Nephron progenitor cell (in vitro differentiated cells): ENCODE data around the gene TEX11.
"Not testable (repeated sequence)": the region's sequence is repeated elsewhere in the genome, so short reads cannot be mapped to it uniquely, and the experiment has no call there.

Experiments
- DNase-seq: peaks from one replicate; pipeline ENCODE4 v3.0.0; 2021
- H3K27ac Mint-ChIP-seq: 2 replicates; pipeline ENCODE4 v1.8.0; 2021; ENCODE audit warnings: mild to moderate bottlenecking, moderate library complexity, mixed read lengths
- H3K27me3 Mint-ChIP-seq: 2 replicates; pipeline ENCODE4 v1.8.0; 2021; ENCODE audit warnings: mild to moderate bottlenecking, low read depth, mixed read lengths; ENCODE audit not compliant: poor library complexity
- H3K36me3 Mint-ChIP-seq: 2 replicates; pipeline ENCODE4 v1.8.0; 2021; ENCODE audit warnings: low read depth, mixed read lengths
- H3K4me1 Mint-ChIP-seq: 2 replicates; pipeline ENCODE4 v1.8.0; 2021; ENCODE audit warnings: mixed read lengths
- H3K4me3 Mint-ChIP-seq: 2 replicates; pipeline ENCODE4 v1.8.0; 2021; ENCODE audit warnings: mild to moderate bottlenecking, moderate library complexity, mixed read lengths
- H3K9me3 Mint-ChIP-seq: 2 replicates; pipeline ENCODE4 v1.8.0; 2021; ENCODE audit warnings: mild to moderate bottlenecking, moderate library complexity, mixed read lengths
- TF ChIP-seq, protein P1 (sequence below): fragments of 200-600 bp; sonication (generic); IDR thresholded peaks from 2 replicates; pipeline ENCODE4 v1.5.0; 2021; ENCODE audit warnings: antibody characterized with exemption

Gene TEX11

DNA sequence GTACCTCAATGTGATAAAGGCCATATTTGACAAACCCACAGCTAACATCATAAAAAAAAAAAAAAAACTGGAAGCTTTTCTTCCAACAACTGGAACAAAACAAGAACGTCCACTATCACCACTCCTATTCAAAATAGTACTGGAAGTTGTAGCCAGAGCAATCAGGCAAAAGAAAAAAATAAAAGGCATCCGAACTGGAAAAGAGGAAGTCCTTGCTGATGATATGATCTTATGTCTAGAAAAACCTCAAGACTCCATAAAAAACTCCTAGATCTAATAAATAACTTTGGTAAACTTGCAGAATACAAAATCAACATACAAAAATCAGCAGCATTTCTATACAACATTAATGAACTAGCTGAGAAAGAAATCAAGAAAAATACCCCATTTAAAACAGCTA lies 134.3 kb downstream of the TEX11 start:
- no peak for DNase-seq
- peaks cover 58% of the 10 kb centered on the region for H3K9me3 Mint-ChIP-seq
- H3K27ac Mint-ChIP-seq = no peak overlapping the region
- no peaks in the 10 kb centered on the region for H3K36me3 Mint-ChIP-seq
- H3K4me1 Mint-ChIP-seq = no peaks in the 10 kb centered on the region
- TF ChIP-seq, protein P1, sequence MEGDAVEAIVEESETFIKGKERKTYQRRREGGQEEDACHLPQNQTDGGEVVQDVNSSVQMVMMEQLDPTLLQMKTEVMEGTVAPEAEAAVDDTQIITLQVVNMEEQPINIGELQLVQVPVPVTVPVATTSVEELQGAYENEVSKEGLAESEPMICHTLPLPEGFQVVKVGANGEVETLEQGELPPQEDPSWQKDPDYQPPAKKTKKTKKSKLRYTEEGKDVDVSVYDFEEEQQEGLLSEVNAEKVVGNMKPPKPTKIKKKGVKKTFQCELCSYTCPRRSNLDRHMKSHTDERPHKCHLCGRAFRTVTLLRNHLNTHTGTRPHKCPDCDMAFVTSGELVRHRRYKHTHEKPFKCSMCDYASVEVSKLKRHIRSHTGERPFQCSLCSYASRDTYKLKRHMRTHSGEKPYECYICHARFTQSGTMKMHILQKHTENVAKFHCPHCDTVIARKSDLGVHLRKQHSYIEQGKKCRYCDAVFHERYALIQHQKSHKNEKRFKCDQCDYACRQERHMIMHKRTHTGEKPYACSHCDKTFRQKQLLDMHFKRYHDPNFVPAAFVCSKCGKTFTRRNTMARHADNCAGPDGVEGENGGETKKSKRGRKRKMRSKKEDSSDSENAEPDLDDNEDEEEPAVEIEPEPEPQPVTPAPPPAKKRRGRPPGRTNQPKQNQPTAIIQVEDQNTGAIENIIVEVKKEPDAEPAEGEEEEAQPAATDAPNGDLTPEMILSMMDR = no peak
- H3K27me3 Mint-ChIP-seq = peaks cover 2% of the 10 kb centered on the region
- no peak overlapping the region for H3K4me3 Mint-ChIP-seq

DNA sequence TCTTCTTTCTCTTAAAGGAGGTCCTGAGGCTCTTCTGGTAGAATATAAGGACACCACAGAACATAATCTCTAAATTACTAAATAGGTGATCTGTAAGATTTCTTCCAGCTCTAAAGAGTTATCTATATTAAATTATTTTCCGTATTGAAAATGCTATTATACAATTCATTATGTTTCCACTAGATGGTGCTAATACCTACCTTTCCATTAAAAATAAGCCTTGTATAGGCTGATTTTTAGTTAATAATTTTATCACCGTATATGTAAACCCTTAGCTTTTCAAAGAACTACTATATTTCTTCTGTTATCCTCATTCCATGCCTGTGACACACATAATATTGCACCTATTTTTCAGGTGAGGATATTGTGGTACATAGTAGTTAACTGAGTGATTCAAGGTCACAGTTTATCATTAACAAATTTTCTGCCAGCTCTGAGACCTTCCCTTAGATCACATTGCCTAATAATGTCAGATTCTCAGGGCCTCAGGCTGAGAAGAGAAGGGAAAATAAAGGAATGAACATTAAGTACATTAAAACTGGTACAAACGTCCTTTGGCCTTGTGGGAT lies 138.8 kb downstream of the TEX11 start:
- peaks cover 6% of the 10 kb centered on the region for H3K27me3 Mint-ChIP-seq
- H3K9me3 Mint-ChIP-seq = peaks cover 47% of the 10 kb centered on the region
- H3K4me1 Mint-ChIP-seq = no peaks in the 10 kb centered on the region
- no peak overlapping the region for H3K27ac Mint-ChIP-seq
- TF ChIP-seq, protein P1 = peak; percentile 41
- no peak overlapping the region for H3K4me3 Mint-ChIP-seq
- DNase-seq = no peak
- no peaks in the 10 kb centered on the region for H3K36me3 Mint-ChIP-seq

DNA sequence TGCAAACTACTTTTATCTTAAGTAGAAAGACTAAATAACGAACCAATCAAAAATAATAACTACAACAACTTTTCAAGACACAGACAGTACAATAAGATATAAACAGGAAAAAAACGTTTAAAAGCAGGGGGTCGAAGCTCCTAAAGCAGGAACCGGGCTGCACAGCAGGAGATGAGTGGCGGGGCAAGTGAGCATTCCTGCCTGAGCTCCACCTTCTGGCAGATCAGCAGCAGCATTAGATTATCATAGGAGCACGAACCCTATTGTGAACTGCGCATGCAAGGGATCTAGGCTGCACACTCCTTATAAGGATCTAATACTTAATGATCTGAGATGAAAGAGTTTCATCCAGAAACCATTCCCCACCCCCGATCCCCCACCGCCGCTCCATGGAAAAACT lies 146.2 kb downstream of the TEX11 start:
- Mint-ChIP-seq H3K9me3 (peaks cover 59% of the 10 kb centered on the region), H3K36me3 (no peaks in the 10 kb centered on the region), H3K27me3 (peaks cover 6% of the 10 kb centered on the region), H3K4me1 (no peaks in the 10 kb centered on the region), H3K4me3 (no peak overlapping the region), H3K27ac (no peak overlapping the region)
- no peak for DNase-seq
- TF ChIP-seq, protein P1 = no peak

DNA sequence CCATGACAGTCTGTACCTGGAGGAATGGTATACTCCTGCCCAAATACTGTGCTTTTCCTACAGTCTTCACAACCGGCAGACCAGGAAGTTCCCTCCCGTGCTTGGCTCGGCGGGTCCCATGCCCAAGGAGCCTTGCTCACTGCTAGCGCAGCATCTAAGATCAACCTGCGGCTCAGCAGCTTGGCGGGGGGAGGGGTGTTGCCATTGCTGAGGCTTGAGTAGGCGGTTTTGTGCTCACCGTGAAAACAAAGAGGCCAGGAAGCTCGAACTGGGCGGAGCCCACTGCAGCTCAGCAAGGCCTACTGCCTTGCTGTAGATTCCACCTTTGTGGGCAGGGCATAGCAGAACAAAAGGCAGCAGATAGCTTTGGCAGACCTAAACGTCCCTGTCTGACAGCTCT lies 152.7 kb downstream of the TEX11 start:
- no peak overlapping the region for H3K4me3 Mint-ChIP-seq
- TF ChIP-seq, protein P1 = no peak
- no peaks in the 10 kb centered on the region for H3K4me1 Mint-ChIP-seq
- no peaks in the 10 kb centered on the region for H3K36me3 Mint-ChIP-seq
- no peak overlapping the region for H3K27ac Mint-ChIP-seq
- peaks cover 62% of the 10 kb centered on the region for H3K9me3 Mint-ChIP-seq
- DNase-seq = no peak
- H3K27me3 Mint-ChIP-seq = no peaks in the 10 kb centered on the region

DNA sequence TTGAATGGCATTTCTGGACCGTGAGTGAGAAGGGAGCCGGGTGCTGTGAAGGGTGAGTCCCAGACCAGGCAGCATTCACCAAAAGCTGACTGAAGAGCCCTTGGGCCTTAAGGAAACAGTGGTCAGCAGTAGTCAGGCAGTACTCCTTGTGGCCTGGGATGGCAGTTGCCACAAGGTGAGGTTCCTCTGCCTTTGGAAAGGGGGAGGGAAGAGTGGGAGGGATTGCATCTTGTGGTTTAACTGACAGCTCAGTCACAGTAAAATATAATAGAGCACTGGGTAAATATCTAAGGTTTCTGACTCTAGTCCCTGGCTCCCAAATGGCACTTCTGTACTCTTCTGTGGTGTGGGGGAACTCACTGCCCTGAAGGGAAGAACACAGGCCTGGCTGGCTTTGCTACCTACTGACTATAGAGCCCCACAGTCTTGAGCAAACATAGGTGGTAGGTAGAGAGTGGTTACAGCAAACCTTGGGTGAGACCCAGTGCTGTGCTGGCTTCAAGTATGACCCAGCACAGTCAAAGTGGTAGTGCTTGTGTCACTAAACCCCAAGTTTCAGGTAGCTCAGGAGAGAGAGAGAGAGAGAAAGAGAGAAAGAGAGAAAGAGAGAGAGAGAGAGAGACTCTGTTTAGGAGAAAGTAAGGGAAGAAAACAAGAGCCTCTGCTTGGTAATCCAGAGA lies 154.2 kb downstream of the TEX11 start:
- H3K9me3 Mint-ChIP-seq = peaks cover 54% of the 10 kb centered on the region
- no peaks in the 10 kb centered on the region for H3K36me3 Mint-ChIP-seq
- no peaks in the 10 kb centered on the region for H3K27me3 Mint-ChIP-seq
- no peak for DNase-seq
- no peaks in the 10 kb centered on the region for H3K4me1 Mint-ChIP-seq
- H3K27ac Mint-ChIP-seq = no peak overlapping the region
- no peak overlapping the region for H3K4me3 Mint-ChIP-seq
- TF ChIP-seq, protein P1 = no peak

DNA sequence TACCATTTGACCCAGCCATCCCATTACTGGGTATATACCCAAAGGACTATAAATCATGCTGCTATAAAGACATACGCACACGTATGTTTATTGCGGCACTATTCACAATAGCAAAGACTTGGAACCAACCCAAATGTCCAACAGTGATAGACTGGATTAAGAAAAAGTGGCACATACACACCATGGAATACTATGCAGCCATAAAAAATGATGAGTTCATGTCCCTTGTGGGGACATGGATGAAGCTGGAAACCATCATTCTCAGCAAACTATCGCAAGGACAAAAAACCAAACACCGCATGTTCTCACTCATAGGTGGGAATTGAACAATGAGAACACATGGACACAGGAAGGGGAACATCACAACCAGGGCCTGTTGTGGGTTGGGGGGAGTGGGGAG lies 174.7 kb downstream of the TEX11 start:
- H3K4me3 Mint-ChIP-seq, H3K27ac Mint-ChIP-seq, DNase-seq, H3K4me1 Mint-ChIP-seq, H3K27me3 Mint-ChIP-seq, H3K36me3 Mint-ChIP-seq: not testable (repeated sequence)
- H3K9me3 Mint-ChIP-seq = peaks cover 67% of the 10 kb centered on the region

DNA sequence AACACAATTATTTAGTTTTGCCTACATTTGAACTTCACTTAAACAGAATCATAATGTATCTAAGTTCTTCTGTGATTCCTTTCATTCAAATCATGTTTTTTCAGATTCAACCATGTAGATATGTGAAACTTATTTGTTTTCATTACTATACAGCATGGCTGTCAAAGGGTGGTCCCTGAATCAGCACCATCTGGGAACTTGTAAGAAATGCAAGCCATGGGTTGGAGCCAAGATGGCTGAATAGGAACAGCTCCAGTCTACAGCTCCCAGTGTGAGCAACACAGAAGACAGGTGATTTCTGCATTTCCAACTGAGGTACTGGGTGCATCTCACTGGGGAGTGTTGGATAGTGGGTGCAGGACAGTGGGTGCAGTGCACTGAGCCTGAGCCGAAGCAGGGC lies 180.6 kb downstream of the TEX11 start:
- H3K27ac Mint-ChIP-seq, H3K27me3 Mint-ChIP-seq, DNase-seq, H3K4me3 Mint-ChIP-seq, H3K36me3 Mint-ChIP-seq, H3K4me1 Mint-ChIP-seq: not testable (repeated sequence)
- peaks cover 56% of the 10 kb centered on the region for H3K9me3 Mint-ChIP-seq
